Measurements from ENCODE around the gene CD300LD.

Gene CD300LD

DNA sequence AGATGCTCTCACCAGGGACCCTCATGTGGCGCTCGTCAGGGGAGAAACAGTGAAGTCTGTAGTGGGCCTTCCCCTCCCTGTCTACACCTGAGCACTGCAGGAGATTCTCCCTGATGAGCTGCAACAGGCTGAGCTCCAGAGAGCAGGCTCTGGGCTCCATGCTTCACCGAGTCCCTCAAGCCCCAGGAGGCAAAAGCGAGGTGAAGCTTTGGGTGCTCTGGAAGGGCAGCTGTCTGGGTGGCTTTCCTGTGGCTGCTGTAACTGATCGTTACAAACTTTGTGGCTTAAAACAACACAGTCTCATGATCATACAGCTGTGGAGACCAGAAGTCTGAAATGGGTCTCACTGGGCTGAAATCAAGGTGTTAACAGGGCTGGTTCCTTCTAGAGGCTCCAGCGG, 12.1 kb upstream of the CD300LD start:
- Histone ChIP-seq H3K9me3 (ENCODE audit: control insufficient read depth, low read length) (no peaks in the 10 kb centered on the region), H3K27me3 (ENCODE audit: control insufficient read depth, insufficient read depth, low read length) (peaks cover 8% of the 10 kb centered on the region), H3K4me1 (ENCODE audit: control insufficient read depth, insufficient read depth, low read length) (peaks cover 4% of the 10 kb centered on the region), H3K36me3 (ENCODE audit: control insufficient read depth, insufficient read depth, low read length) (no peaks in the 10 kb centered on the region), H3K4me3 (ENCODE audit: low read length) (no peak overlapping the region), H3K9ac (ENCODE audit: low read length) (no peak overlapping the region)

GRCh38 chr17:74603746-74604145, 11.7 kb upstream of the CD300LD start:
- H3K9me3 ChIP-seq (ENCODE audit: control insufficient read depth, low read length): no peaks in the 10 kb centered on the region
- no peaks in the 10 kb centered on the region for H3K36me3 ChIP-seq (ENCODE audit: control insufficient read depth, insufficient read depth, low read length)
- no peak overlapping the region for H3K4me3 ChIP-seq (ENCODE audit: low read length)
- H3K9ac ChIP-seq (ENCODE audit: low read length): no peak overlapping the region
- H3K27me3 ChIP-seq (ENCODE audit: control insufficient read depth, insufficient read depth, low read length): peaks cover 12% of the 10 kb centered on the region
- peaks cover 4% of the 10 kb centered on the region for H3K4me1 ChIP-seq (ENCODE audit: control insufficient read depth, insufficient read depth, low read length)

- Histone ChIP-seq H3K9ac (ENCODE audit: low read length) (no peak overlapping the region), H3K9me3 (ENCODE audit: control insufficient read depth, low read length) (no peaks in the 10 kb centered on the region), H3K27me3 (ENCODE audit: control insufficient read depth, insufficient read depth, low read length) (peaks cover 12% of the 10 kb centered on the region), H3K4me3 (ENCODE audit: low read length) (no peak overlapping the region), H3K36me3 (ENCODE audit: control insufficient read depth, insufficient read depth, low read length) (no peaks in the 10 kb centered on the region), H3K4me1 (ENCODE audit: control insufficient read depth, insufficient read depth, low read length) (peaks cover 4% of the 10 kb centered on the region)
Measured at GRCh38 chr17:74603037-74603635, 11.1 kb upstream of the CD300LD start.

DNA sequence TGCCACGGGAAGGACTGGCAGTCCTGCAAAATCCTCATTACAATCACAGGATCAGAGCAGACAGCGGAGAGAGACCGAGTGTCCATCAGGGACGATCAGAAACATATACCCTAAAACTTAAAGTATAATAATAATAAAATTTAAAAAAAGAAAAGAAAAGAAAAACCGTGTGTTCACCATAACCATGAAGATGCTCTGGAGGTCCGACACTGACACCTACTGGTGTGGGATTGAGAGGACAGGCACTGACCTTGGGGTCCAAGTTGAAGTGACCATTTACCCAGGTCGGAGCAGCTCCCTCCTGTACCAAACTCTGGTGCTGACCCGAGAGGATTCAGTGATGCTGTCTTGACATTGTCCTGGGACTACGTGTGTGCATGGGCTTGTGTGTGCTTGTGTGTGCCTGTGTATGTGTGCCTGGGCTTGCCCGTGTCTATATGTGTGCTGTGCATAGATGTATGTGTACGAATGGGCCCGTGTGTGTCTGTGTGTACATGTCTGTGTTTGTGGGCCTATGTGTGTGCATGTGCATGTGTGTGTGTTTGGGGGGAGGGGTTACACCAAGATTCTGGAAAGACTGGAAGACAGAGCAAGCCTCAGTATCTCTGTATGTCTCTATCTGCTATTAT, 10.0 kb upstream of the CD300LD start:
- Histone ChIP-seq H3K27me3 (ENCODE audit: control insufficient read depth, insufficient read depth, low read length) (peaks cover 12% of the 10 kb centered on the region), H3K36me3 (ENCODE audit: control insufficient read depth, insufficient read depth, low read length) (no peaks in the 10 kb centered on the region), H3K4me1 (ENCODE audit: control insufficient read depth, insufficient read depth, low read length) (peaks cover 4% of the 10 kb centered on the region), H3K9ac (ENCODE audit: low read length) (no peak overlapping the region), H3K9me3 (ENCODE audit: control insufficient read depth, low read length) (no peaks in the 10 kb centered on the region), H3K4me3 (ENCODE audit: low read length) (no peak overlapping the region)

DNA sequence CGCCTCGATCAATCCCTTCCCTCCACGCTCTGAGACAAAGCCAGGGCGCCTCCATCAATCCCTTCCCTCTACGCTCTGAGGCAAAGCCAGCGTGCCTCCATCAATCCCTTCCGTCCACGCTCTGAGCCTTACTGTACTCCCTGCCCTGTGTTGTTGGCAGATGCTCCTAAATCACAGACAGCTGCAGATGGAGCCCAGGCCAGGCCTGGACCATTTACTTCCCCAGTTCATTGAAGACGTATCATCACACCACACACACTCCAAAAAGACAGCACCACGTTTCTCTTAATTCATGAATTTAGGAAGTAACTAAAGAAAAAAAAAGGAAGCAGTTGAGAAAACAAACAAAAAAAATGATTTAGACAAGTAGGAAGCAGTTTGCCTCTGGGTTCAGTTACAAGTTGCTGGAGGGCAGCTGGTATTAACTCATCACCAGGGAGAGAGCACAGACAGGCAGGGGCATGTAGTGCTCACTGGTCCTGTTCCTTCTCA, 7.4 kb upstream of the CD300LD start:
- no peaks in the 10 kb centered on the region for H3K36me3 ChIP-seq (ENCODE audit: control insufficient read depth, insufficient read depth, low read length)
- no peak overlapping the region for H3K4me3 ChIP-seq (ENCODE audit: low read length)
- H3K9ac ChIP-seq (ENCODE audit: low read length): no peak overlapping the region
- H3K27me3 ChIP-seq (ENCODE audit: control insufficient read depth, insufficient read depth, low read length): peaks cover 12% of the 10 kb centered on the region
- no peaks in the 10 kb centered on the region for H3K9me3 ChIP-seq (ENCODE audit: control insufficient read depth, low read length)
- no peaks in the 10 kb centered on the region for H3K4me1 ChIP-seq (ENCODE audit: control insufficient read depth, insufficient read depth, low read length)

DNA sequence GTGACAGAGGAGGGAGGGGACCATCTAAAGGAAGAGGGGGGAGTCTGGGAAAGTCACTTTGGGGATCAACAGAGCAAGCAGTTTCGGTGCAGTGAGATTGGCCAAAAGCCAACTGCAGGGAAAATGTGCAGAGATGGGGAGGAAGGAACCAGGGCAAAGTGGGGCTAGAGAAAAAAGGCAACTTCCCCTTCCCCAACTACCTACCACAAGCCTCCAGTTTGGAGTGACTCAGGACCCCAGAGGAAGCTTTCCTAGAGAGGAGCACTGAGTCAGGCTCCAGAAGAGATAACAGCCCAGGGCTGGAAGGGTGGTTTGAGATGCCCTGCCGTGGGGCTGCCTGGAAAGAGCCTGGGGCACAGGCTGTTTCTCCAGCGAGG, 6.9 kb upstream of the CD300LD start:
- Histone ChIP-seq H3K9ac (ENCODE audit: low read length) (no peak overlapping the region), H3K36me3 (ENCODE audit: control insufficient read depth, insufficient read depth, low read length) (no peaks in the 10 kb centered on the region), H3K4me3 (ENCODE audit: low read length) (no peak overlapping the region), H3K9me3 (ENCODE audit: control insufficient read depth, low read length) (no peaks in the 10 kb centered on the region), H3K4me1 (ENCODE audit: control insufficient read depth, insufficient read depth, low read length) (no peaks in the 10 kb centered on the region), H3K27me3 (ENCODE audit: control insufficient read depth, insufficient read depth, low read length) (peaks cover 12% of the 10 kb centered on the region)

GRCh38 chr17:74598346-74599022, 6.4 kb upstream of the CD300LD start:
- Histone ChIP-seq H3K27me3 (ENCODE audit: control insufficient read depth, insufficient read depth, low read length) (peaks cover 12% of the 10 kb centered on the region), H3K4me1 (ENCODE audit: control insufficient read depth, insufficient read depth, low read length) (no peaks in the 10 kb centered on the region), H3K9ac (ENCODE audit: low read length) (no peak overlapping the region), H3K4me3 (ENCODE audit: low read length) (no peak overlapping the region), H3K36me3 (ENCODE audit: control insufficient read depth, insufficient read depth, low read length) (no peaks in the 10 kb centered on the region), H3K9me3 (ENCODE audit: control insufficient read depth, low read length) (no peaks in the 10 kb centered on the region)

DNA sequence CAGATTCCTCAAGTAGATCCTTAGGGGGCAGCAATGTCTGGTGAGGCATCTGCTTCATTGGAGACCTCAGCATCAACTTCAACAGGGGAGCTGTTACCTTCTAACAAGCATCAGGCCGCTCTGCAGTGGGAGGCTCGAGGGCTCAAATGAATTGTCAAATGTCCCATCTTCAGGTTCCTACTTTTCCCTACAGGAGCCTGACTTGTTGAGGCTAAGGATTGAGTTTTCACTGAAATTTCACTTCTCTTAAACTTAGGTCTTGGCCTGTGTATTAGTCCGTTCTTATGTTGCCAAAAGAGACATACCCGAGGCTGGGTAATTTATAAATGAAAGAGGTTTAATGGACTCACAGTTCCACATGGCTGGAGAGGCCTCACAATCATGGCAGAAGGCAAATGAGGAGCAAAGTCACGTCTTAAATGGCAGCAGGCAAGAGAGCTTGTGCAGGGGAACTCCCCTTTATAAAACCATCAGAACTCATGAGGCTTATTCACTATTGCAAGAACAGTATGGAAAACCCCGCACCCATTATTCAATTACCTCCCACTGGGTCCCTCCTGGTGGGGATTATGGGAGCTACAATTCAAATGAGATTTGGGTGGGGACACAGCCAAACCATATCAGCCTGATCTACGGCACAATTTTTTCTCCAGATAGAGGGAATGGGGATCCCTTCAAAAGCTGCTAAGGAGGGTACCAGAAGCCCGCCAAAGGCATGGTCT, 5.1 kb upstream of the CD300LD start:
- no peaks in the 10 kb centered on the region for H3K36me3 ChIP-seq (ENCODE audit: control insufficient read depth, insufficient read depth, low read length)
- no peaks in the 10 kb centered on the region for H3K9me3 ChIP-seq (ENCODE audit: control insufficient read depth, low read length)
- no peak overlapping the region for H3K4me3 ChIP-seq (ENCODE audit: low read length)
- no peak overlapping the region for H3K9ac ChIP-seq (ENCODE audit: low read length)
- peaks cover 12% of the 10 kb centered on the region for H3K27me3 ChIP-seq (ENCODE audit: control insufficient read depth, insufficient read depth, low read length)
- no peaks in the 10 kb centered on the region for H3K4me1 ChIP-seq (ENCODE audit: control insufficient read depth, insufficient read depth, low read length)

GRCh38 chr17:74595037-74595750, 3.1 kb upstream of the CD300LD start:
- no peaks in the 10 kb centered on the region for H3K9me3 ChIP-seq (ENCODE audit: control insufficient read depth, low read length)
- no peaks in the 10 kb centered on the region for H3K4me1 ChIP-seq (ENCODE audit: control insufficient read depth, insufficient read depth, low read length)
- no peak overlapping the region for H3K4me3 ChIP-seq (ENCODE audit: low read length)
- H3K27me3 ChIP-seq (ENCODE audit: control insufficient read depth, insufficient read depth, low read length): peaks cover 4% of the 10 kb centered on the region
- no peaks in the 10 kb centered on the region for H3K36me3 ChIP-seq (ENCODE audit: control insufficient read depth, insufficient read depth, low read length)
- H3K9ac ChIP-seq (ENCODE audit: low read length): no peak overlapping the region

GRCh38 chr17:74591503-74591902, 580 bp downstream of the CD300LD start:
- no peak overlapping the region for H3K4me3 ChIP-seq (ENCODE audit: low read length)
- no peaks in the 10 kb centered on the region for H3K36me3 ChIP-seq (ENCODE audit: control insufficient read depth, insufficient read depth, low read length)
- no peak overlapping the region for H3K9ac ChIP-seq (ENCODE audit: low read length)
- no peaks in the 10 kb centered on the region for H3K9me3 ChIP-seq (ENCODE audit: control insufficient read depth, low read length)
- H3K4me1 ChIP-seq (ENCODE audit: control insufficient read depth, insufficient read depth, low read length): no peaks in the 10 kb centered on the region
- H3K27me3 ChIP-seq (ENCODE audit: control insufficient read depth, insufficient read depth, low read length): no peaks in the 10 kb centered on the region

GRCh38 chr17:74585711-74586110, 6.4 kb downstream of the CD300LD start:
- Histone ChIP-seq H3K4me3 (ENCODE audit: low read length) (no peak overlapping the region), H3K9ac (ENCODE audit: low read length) (no peak overlapping the region), H3K27me3 (ENCODE audit: control insufficient read depth, insufficient read depth, low read length) (no peaks in the 10 kb centered on the region), H3K4me1 (ENCODE audit: control insufficient read depth, insufficient read depth, low read length) (no peaks in the 10 kb centered on the region), H3K9me3 (ENCODE audit: control insufficient read depth, low read length) (no peaks in the 10 kb centered on the region), H3K36me3 (ENCODE audit: control insufficient read depth, insufficient read depth, low read length) (no peaks in the 10 kb centered on the region)
